Transverse colon (tissue), 3 donors: ENCODE results near the gene TPRG1L.
"Not testable (repeated sequence)": the region's sequence is repeated elsewhere in the genome, so short reads cannot be mapped to it uniquely, and the experiment has no call there.

Experiments
- POLR2A ChIP-seq: fragments of 450-650 bp; IDR thresholded peaks from one replicate; pipeline ENCODE4 v1.6.1; 2016; ENCODE audit warnings: antibody characterized with exemption, mild to moderate bottlenecking, moderate library complexity
- TF ChIP-seq, protein P1 (sequence below), 5 experiments: fragments of 200-600 bp in 3 of 5; fragments of 450-650 bp in 2 of 5; sonication (generic) in 3 of 5; IDR thresholded peaks; 1 replicate in 2 of 5; 2 replicates in 3 of 5; pipeline ENCODE4 v1.5.1; 2016 to 2017; ENCODE audit warnings: antibody characterized with exemption in 5 of 5, inconsistent platforms in 3 of 5, mild to moderate bottlenecking in 2 of 5, moderate library complexity in 1 of 5

DNA sequence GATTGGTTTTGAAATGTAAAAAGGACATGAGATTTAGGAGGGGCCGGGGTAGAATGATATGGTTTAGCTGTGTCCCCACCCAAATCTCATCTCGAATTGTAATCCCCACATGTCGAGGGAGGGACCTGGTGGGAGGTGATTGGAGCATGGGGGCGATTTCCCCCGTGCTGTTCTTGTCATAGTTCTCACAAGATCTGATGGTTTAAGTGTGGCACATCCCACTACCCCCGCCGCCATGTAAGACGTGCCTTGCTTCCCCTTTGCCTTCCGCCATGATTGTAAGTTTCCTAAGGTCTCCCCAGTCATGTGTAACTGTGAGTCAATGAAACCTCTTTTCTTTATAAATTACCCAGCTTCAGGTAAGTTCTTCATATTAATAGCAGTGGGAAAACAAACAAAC, 2.7 kb upstream of the TPRG1L start:
- TF ChIP-seq POLR2A: not testable (repeated sequence)
- TF ChIP-seq, protein P1, sequence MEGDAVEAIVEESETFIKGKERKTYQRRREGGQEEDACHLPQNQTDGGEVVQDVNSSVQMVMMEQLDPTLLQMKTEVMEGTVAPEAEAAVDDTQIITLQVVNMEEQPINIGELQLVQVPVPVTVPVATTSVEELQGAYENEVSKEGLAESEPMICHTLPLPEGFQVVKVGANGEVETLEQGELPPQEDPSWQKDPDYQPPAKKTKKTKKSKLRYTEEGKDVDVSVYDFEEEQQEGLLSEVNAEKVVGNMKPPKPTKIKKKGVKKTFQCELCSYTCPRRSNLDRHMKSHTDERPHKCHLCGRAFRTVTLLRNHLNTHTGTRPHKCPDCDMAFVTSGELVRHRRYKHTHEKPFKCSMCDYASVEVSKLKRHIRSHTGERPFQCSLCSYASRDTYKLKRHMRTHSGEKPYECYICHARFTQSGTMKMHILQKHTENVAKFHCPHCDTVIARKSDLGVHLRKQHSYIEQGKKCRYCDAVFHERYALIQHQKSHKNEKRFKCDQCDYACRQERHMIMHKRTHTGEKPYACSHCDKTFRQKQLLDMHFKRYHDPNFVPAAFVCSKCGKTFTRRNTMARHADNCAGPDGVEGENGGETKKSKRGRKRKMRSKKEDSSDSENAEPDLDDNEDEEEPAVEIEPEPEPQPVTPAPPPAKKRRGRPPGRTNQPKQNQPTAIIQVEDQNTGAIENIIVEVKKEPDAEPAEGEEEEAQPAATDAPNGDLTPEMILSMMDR (IDR thresholded peaks at IDR 0.05): not testable (repeated sequence)
